Measurements from ENCODE around the gene CYB5R3. TPM values are rescaled to one million over a fixed set of nuclear protein-coding genes. Genes with fewer than 3 reads are reported as not detected.
"Not testable (repeated sequence)": the region's sequence is repeated elsewhere in the genome, so short reads cannot be mapped to it uniquely, and the experiment has no call there.

The CYB5R3 gene
- total RNA-seq, 5 donors from 2014 or later (not counting 1 experiment from before 2014, with no cell fraction given), result 40.8 to 58.6 (median 51.0) TPM

DNA sequence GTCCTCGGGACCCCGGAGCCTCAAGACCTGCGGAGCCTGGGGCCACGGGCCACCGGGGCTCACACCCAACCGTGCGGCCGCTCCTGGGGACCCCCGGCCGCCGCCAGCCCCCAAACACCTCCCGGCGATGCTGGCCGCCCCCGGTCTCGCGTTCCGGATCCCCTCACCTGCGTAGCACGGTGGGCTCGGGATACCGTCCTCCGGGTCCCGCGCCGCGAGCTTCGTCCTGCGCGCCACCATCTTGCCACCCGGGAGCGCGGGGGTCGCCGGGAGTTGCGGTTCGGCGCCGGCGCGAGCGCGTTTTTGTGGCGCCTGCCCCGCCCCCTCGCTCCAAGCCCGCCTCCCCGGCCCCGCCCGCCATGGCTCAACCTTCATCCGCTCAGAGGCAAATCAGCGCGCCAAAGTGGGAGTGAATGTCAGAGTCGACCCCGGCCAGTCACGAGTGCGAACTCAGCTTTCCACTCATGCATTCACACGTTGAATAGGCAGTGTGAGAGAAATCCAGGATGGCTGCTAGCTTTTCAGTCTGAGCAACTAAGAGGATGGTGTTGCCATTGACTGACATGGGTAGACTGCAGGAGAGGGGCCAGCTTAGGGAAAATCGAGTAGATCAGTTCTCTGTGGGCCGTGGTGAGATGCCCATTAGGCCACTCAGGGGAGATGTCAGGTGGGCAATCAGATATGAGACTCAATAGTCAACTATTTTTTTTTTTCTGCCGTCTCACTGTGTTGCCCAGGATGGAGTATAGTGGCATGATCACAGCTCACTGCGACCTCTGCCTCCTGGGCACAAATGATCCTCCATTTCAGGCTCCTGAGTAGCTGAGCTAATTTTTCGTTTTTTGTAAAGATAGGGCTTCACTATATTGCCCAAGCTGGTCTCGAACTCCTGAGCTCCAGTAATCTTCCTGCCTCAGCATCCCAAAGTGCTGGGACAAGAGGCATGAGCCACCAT is 67.2 kb downstream of the CYB5R3 start:
- ChIA-PET POLR2A (interaction anchor here in 1 of 2 donors (2.8 kb wide), 1 partner anchor 32 kb away, joined by 13 read pairs; the partner anchor contains the start of gene POLDIP3), CTCF (no interaction called here)
- Histone ChIP-seq H3K4me3 (ENCODE audit: control insufficient read depth in 1 of 2, extremely low read depth in 1 of 2, low read length in 1 of 2) (peak overlapping the region; percentile 56 to 66), H3K27me3 (replicated peaks in 1 of 2; ENCODE audit: control insufficient read depth in 2 of 2, extremely low read depth in 1 of 2, insufficient read depth in 2 of 2, low read length in 1 of 2) (no peaks in the 10 kb centered on the region), H3K27ac (ENCODE audit: low read length) (no peak overlapping the region), H3K36me3 (ENCODE audit: control insufficient read depth in 2 of 2, extremely low read depth in 1 of 2, insufficient read depth in 1 of 2, low read length in 1 of 2) (peaks cover 28 to 49% of the 10 kb centered on the region in 2 donors), H3K9me3 (no peaks in the 10 kb centered on the region), H3K4me1 (ENCODE audit: control insufficient read depth in 1 of 2, extremely low read depth in 1 of 2, insufficient read depth in 2 of 2, low read length in 2 of 2) (peaks cover 2 to 18% of the 10 kb centered on the region in 2 experiments)
- H3K27ac Mint-ChIP-seq, result peak overlapping the region; percentile 68 to 84
- peak; percentile 91 to 96 (median 94) for ATAC-seq (replicated peaks in 1 of 4)
- no peaks in the 10 kb centered on the region for H3K27me3 Mint-ChIP-seq
- H3K4me3 Mint-ChIP-seq, result peak overlapping the region; percentile 88 to 96 (median 91)
- DNase-seq, result peak; percentile 61 to 89 (median 78)
- H3K36me3 Mint-ChIP-seq, result peaks cover 39% of the 10 kb centered on the region
- no peaks in the 10 kb centered on the region for H3K9me3 Mint-ChIP-seq
- H3K4me1 Mint-ChIP-seq, result peaks cover 13 to 17% (median 16%) of the 10 kb centered on the region in 3 donors
- 3% methylated on average over 45 of the region's 64 CpGs for whole genome bisulfite sequencing (ENCODE audit: insufficient coverage)

DNA sequence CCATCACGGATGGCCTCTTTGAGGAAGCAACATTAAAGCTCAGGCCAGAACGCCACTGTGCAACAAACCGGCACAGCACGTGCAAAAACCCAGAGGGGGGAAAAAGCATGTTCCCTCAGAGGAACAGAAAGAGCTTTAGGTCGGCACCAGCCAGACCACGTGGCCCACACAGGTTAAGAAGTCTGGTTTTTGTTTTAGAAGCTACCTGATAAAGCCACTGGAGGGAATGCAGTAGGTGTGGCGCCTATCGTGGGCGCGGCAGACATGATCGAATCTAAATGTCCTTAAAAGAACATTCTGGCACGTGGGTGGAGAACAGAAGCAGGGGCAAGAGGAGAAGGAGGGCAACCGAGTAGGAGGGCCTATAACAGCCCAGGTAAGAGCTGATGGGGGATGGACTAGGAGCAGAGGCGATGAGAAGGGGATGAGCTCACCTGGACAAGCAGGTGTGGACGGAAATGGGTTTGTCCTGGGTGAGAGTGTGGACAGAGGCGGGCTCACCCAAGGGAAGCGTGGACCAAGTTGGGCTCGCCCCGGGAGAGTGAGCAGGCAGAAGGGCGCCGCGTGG is 67.9 kb downstream of the CYB5R3 start:
- CTCF ChIA-PET; H3K9me3 Mint-ChIP-seq; H3K27ac ChIP-seq (ENCODE audit: low read length); H3K27me3 Mint-ChIP-seq; H3K9me3 ChIP-seq; H3K27me3 ChIP-seq (replicated peaks in 1 of 2; ENCODE audit: control insufficient read depth in 2 of 2, extremely low read depth in 1 of 2, insufficient read depth in 2 of 2, low read length in 1 of 2): not testable (repeated sequence)
- WGBS (ENCODE audit: insufficient coverage), result 0% methylated on average over 6 of the region's 22 CpGs
- peak in 1 of 35 experiments; percentile 3 for DNase-seq
- peak overlapping the region; percentile 78 to 90 for H3K27ac Mint-ChIP-seq
- ATAC-seq (replicated peaks in 1 of 4), result peak; percentile 33 to 46 (median 38)
- POLR2A ChIA-PET, result interaction anchor here in 1 of 2 donors (2.8 kb wide), 1 partner anchor 33 kb away, joined by 13 read pairs; the partner anchor contains the start of gene POLDIP3
- Histone ChIP-seq H3K4me3 (ENCODE audit: control insufficient read depth in 1 of 2, extremely low read depth in 1 of 2, low read length in 1 of 2) (peak overlapping the region; percentile 56 to 66), H3K36me3 (ENCODE audit: control insufficient read depth in 2 of 2, extremely low read depth in 1 of 2, insufficient read depth in 1 of 2, low read length in 1 of 2) (peaks cover 22 to 42% of the 10 kb centered on the region in 2 donors), H3K4me1 (ENCODE audit: control insufficient read depth in 1 of 2, extremely low read depth in 1 of 2, insufficient read depth in 2 of 2, low read length in 2 of 2) (peaks cover 2 to 18% of the 10 kb centered on the region in 2 experiments)
- H3K4me3 Mint-ChIP-seq, result peak overlapping the region; percentile 88 to 96 (median 91)
- peaks cover 31% of the 10 kb centered on the region for H3K36me3 Mint-ChIP-seq
- peaks cover 13 to 17% (median 16%) of the 10 kb centered on the region in 3 donors for H3K4me1 Mint-ChIP-seq

DNA sequence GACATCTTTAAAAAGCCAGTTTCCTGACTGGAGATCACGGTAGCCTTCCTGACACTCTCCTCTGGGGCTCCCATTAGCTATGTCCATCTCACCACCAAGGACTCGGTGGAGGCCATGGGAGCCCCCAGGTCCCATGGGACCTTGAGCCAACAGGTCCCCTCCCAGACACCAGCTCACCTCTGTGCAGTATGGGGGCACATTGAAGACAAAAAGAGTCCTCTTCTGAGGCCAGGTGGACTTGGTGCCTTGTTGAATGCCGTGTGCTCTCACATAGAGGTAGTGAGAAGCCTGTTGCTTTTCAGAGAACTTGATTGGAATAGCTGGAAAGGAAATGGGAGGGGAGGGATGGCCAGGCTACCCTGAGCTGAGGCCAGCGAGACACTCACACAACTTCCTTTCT is 69.2 kb downstream of the CYB5R3 start:
- H3K36me3 ChIP-seq (ENCODE audit: control insufficient read depth in 2 of 2, extremely low read depth in 1 of 2, insufficient read depth in 1 of 2, low read length in 1 of 2), result peaks cover 21 to 30% of the 10 kb centered on the region in 2 donors
- WGBS (ENCODE audit: insufficient coverage), result 88% methylated on average over 1 of the region's 4 CpGs
- H3K4me3 ChIP-seq (ENCODE audit: control insufficient read depth in 1 of 2, extremely low read depth in 1 of 2, low read length in 1 of 2); H3K27me3 ChIP-seq (replicated peaks in 1 of 2; ENCODE audit: control insufficient read depth in 2 of 2, extremely low read depth in 1 of 2, insufficient read depth in 2 of 2, low read length in 1 of 2); H3K9me3 Mint-ChIP-seq; ATAC-seq (replicated peaks in 1 of 4); H3K27ac Mint-ChIP-seq; POLR2A ChIA-PET; H3K27ac ChIP-seq (ENCODE audit: low read length); H3K27me3 Mint-ChIP-seq; DNase-seq; H3K9me3 ChIP-seq: not testable (repeated sequence)
- Mint-ChIP-seq H3K4me3 (peak overlapping the region in 2 of 3 donors; percentile 17 to 21), H3K4me1 (peaks cover 13 to 17% (median 16%) of the 10 kb centered on the region in 3 donors), H3K36me3 (peaks cover 20% of the 10 kb centered on the region)
- CTCF ChIA-PET, result interaction anchor here in 1 of 2 donors (0.6 kb wide), 1 partner anchor 656 kb away, joined by 4 read pairs; no protein-coding TSS in a partner anchor
- H3K4me1 ChIP-seq (ENCODE audit: control insufficient read depth in 1 of 2, extremely low read depth in 1 of 2, insufficient read depth in 2 of 2, low read length in 2 of 2), result peaks cover 2 to 18% of the 10 kb centered on the region in 2 experiments

DNA sequence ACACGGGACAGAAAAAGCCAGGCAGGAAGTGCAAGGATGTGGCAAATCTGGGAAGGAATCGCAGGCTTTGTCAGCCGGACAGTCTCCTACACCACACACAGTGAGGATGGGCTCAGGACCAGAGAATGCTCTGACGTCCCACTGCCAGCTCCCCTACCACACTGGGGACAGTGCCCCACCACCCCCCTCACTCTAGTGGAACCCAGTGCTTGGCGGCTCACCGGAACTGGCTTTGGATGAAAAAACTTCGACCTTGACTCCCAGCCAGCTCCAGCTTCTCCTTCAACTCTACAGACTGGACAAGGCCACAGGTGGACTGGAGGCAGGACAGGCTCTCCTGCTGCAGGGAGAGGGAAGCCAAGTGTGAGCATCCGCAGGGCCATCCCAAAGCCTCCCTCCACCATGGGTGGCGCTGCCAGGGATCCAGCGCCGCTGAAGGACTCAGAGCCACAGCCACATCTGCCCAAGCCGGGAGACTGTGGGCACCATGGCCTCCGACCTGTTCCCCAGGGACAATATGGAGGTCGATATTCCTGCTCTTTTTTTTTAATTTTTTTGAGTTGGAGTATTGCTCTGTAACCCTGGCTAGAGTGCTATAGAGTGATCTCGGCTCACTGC is 71.5 kb downstream of the CYB5R3 start:
- H3K4me3 Mint-ChIP-seq, result no peak overlapping the region
- Histone ChIP-seq H3K4me3 (ENCODE audit: control insufficient read depth in 1 of 2, extremely low read depth in 1 of 2, low read length in 1 of 2) (no peak overlapping the region), H3K9me3 (no peaks in the 10 kb centered on the region), H3K36me3 (ENCODE audit: control insufficient read depth in 2 of 2, extremely low read depth in 1 of 2, insufficient read depth in 1 of 2, low read length in 1 of 2) (peaks cover 15 to 23% of the 10 kb centered on the region in 2 donors), H3K4me1 (ENCODE audit: control insufficient read depth in 1 of 2, extremely low read depth in 1 of 2, insufficient read depth in 2 of 2, low read length in 2 of 2) (peaks cover 2 to 15% of the 10 kb centered on the region in 2 experiments), H3K27ac (ENCODE audit: low read length) (no peak overlapping the region), H3K27me3 (replicated peaks in 1 of 2; ENCODE audit: control insufficient read depth in 2 of 2, extremely low read depth in 1 of 2, insufficient read depth in 2 of 2, low read length in 1 of 2) (no peaks in the 10 kb centered on the region)
- H3K9me3 Mint-ChIP-seq, result no peaks in the 10 kb centered on the region
- CTCF ChIA-PET, result no interaction called here
- 95% methylated on average over 4 of the region's 15 CpGs for WGBS (ENCODE audit: insufficient coverage)
- DNase-seq (no peak), ATAC-seq (replicated peaks in 1 of 4) (no peak)
- no peak overlapping the region for H3K27ac Mint-ChIP-seq
- peaks cover 13 to 17% (median 16%) of the 10 kb centered on the region in 3 donors for H3K4me1 Mint-ChIP-seq
- no peaks in the 10 kb centered on the region for H3K27me3 Mint-ChIP-seq
- peaks cover 14% of the 10 kb centered on the region for H3K36me3 Mint-ChIP-seq
- POLR2A ChIA-PET, result no interaction called here

DNA sequence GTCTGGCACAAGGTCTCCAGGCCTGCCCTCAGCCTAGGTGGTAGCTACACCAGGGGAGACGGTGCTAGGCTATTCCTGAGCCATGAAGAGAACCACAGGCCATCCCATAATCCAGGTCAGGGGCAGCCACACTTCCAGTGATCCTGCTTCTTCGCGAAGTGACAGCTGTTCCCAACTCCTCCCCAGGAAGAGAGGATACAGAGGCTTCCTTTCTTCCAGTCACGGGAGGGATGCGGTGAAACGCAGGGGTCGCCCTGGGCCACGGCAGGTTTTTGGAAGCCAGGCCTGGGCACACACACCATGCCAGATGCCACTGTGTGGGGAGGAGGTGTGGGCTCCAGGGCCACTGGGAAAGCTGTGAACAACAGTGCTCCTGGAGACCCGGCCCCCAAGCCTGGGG is 72.1 kb downstream of the CYB5R3 start:
- H3K4me3 Mint-ChIP-seq; H3K27ac Mint-ChIP-seq; H3K27me3 ChIP-seq (replicated peaks in 1 of 2; ENCODE audit: control insufficient read depth in 2 of 2, extremely low read depth in 1 of 2, insufficient read depth in 2 of 2, low read length in 1 of 2); H3K27me3 Mint-ChIP-seq; ATAC-seq (replicated peaks in 1 of 4); DNase-seq; H3K9me3 Mint-ChIP-seq; H3K4me3 ChIP-seq (ENCODE audit: control insufficient read depth in 1 of 2, extremely low read depth in 1 of 2, low read length in 1 of 2); H3K4me1 ChIP-seq (ENCODE audit: control insufficient read depth in 1 of 2, extremely low read depth in 1 of 2, insufficient read depth in 2 of 2, low read length in 2 of 2); CTCF ChIA-PET; POLR2A ChIA-PET; H3K9me3 ChIP-seq; H3K27ac ChIP-seq (ENCODE audit: low read length): not testable (repeated sequence)
- Mint-ChIP-seq H3K36me3 (peaks cover 13% of the 10 kb centered on the region), H3K4me1 (peaks cover 8 to 11% (median 11%) of the 10 kb centered on the region in 3 donors)
- 83% methylated on average over 1 of the region's 9 CpGs for WGBS (ENCODE audit: insufficient coverage)
- H3K36me3 ChIP-seq (ENCODE audit: control insufficient read depth in 2 of 2, extremely low read depth in 1 of 2, insufficient read depth in 1 of 2, low read length in 1 of 2), result peaks cover 18 to 25% of the 10 kb centered on the region in 2 donors

DNA sequence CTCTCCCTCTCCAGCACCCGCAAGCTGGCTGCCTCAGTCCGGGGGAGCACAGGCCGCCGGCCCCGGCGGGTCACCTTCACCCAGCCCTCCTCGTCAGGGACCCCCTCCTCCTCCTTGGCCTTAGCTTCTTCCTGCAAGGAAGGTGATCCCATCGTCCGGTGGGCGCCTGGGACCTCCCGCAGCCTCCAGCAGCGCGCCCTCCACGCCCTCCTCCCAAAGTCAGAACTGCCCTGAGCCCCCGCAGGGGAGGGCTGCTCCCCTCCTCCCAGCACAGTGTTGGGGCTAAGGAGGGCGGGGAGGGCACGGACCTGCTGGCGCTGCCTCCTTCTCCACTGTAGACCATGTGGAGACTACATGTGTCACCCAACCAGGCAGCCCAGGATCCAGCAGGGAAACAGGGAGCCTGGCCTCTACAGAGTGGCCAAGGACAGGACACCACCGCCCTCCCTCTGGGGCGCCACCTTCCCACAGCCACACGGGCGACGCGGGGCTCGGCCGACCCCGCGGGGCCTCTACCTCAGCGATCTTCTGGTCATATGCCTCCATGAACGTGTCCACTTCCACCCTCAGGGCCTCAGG is 73.1 kb downstream of the CYB5R3 start:
- H3K9me3 ChIP-seq; POLR2A ChIA-PET; ATAC-seq (replicated peaks in 1 of 4); H3K4me3 Mint-ChIP-seq; H3K27ac ChIP-seq (ENCODE audit: low read length); H3K27me3 Mint-ChIP-seq; H3K27me3 ChIP-seq (replicated peaks in 1 of 2; ENCODE audit: control insufficient read depth in 2 of 2, extremely low read depth in 1 of 2, insufficient read depth in 2 of 2, low read length in 1 of 2); CTCF ChIA-PET; H3K4me1 ChIP-seq (ENCODE audit: control insufficient read depth in 1 of 2, extremely low read depth in 1 of 2, insufficient read depth in 2 of 2, low read length in 2 of 2); DNase-seq; H3K27ac Mint-ChIP-seq; H3K4me3 ChIP-seq (ENCODE audit: control insufficient read depth in 1 of 2, extremely low read depth in 1 of 2, low read length in 1 of 2); H3K4me1 Mint-ChIP-seq; H3K9me3 Mint-ChIP-seq: not testable (repeated sequence)
- H3K36me3 Mint-ChIP-seq, result peaks cover 17% of the 10 kb centered on the region
- WGBS (ENCODE audit: insufficient coverage), result 89% methylated on average over 12 of the region's 30 CpGs
- peaks cover 18 to 28% of the 10 kb centered on the region in 2 donors for H3K36me3 ChIP-seq (ENCODE audit: control insufficient read depth in 2 of 2, extremely low read depth in 1 of 2, insufficient read depth in 1 of 2, low read length in 1 of 2)
